Neural cell (in vitro differentiated cells): ENCODE measurements around the gene ELP4. TPM values are rescaled to one million over a fixed set of nuclear protein-coding genes. Genes with fewer than 3 reads are reported as not detected.

Source experiments
- H2AFZ ChIP-seq: fragments of 200-600, 300-800 bp; sonication (generic), shearing (Covaris generic); 2 replicates; pipeline ENCODE4 v1.6.0; 2014; ENCODE audit warnings: low read depth, mild to moderate bottlenecking, antibody characterized with exemption, low read length, moderate library complexity
- H3F3A ChIP-seq: fragments of 200-600 bp; shearing (Covaris generic); 2 replicates; pipeline ENCODE4 v1.6.1; 2016; ENCODE audit warnings: mild to moderate bottlenecking, moderate library complexity, mixed read lengths, antibody characterized with exemption, low read length; ENCODE audit not compliant: insufficient read depth, poor library complexity, severe bottlenecking
- H3K27ac ChIP-seq: fragments of 200-600, 300-800 bp; sonication (generic), shearing (Covaris generic); 2 replicates; pipeline ENCODE4 v1.5.1; 2014; ENCODE audit warnings: mild to moderate bottlenecking, low read length, moderate library complexity
- H3K27me3 ChIP-seq: fragments of 300-800, 200-600 bp; sonication (generic), shearing (Covaris generic); 2 replicates; pipeline ENCODE4 v1.6.0; 2014; ENCODE audit warnings: mild to moderate bottlenecking, low read depth, low read length, moderate library complexity; ENCODE audit not compliant: insufficient read depth
- H3K36me3 ChIP-seq: fragments of 300-800, 200-600 bp; sonication (generic), shearing (Covaris generic); 2 replicates; pipeline ENCODE4 v1.5.1; 2014; ENCODE audit warnings: mild to moderate bottlenecking, antibody characterized with exemption, low read length, moderate library complexity; ENCODE audit not compliant: insufficient read depth
- H3K4me2 ChIP-seq: fragments of 300-800, 200-600 bp; sonication (generic), shearing (Covaris generic); 2 replicates; pipeline ENCODE4 v1.6.0; 2014; ENCODE audit warnings: mild to moderate bottlenecking, low read length
- H3K4me3 ChIP-seq: fragments of 300-800, 200-600 bp; sonication (generic), shearing (Covaris generic); 2 replicates; pipeline ENCODE4 v1.5.1; 2014; ENCODE audit warnings: mild to moderate bottlenecking, low read length, moderate library complexity
- H3K79me2 ChIP-seq: fragments of 200-600 bp; shearing (Covaris generic); replicated peaks from 2 replicates; pipeline ENCODE4 v1.6.0; 2014; ENCODE audit warnings: mild to moderate bottlenecking, low read length, moderate library complexity; ENCODE audit not compliant: insufficient read depth
- H3K9ac ChIP-seq: fragments of 300-800, 200-600 bp; sonication (generic), shearing (Covaris generic); 2 replicates; pipeline ENCODE4 v1.6.1; 2016; ENCODE audit warnings: mild to moderate bottlenecking, low read length, mixed read lengths
- H3K9me2 ChIP-seq: fragments of 200-600 bp; shearing (Covaris generic); 2 replicates; pipeline ENCODE4 v1.6.1; 2016; ENCODE audit warnings: mild to moderate bottlenecking, low read length, mixed read lengths; ENCODE audit not compliant: insufficient read depth
- H3K9me3 ChIP-seq: fragments of 200-600, 300-800 bp; sonication (generic), shearing (Covaris generic); 2 replicates; pipeline ENCODE4 v1.6.1; 2016; ENCODE audit warnings: mild to moderate bottlenecking, mixed run types, low read length, moderate library complexity, mixed read lengths
- H4K20me1 ChIP-seq: fragments of 200-600 bp; shearing (Covaris generic); 2 replicates; pipeline ENCODE4 v1.6.1; 2016; ENCODE audit warnings: mild to moderate bottlenecking, mixed run types; ENCODE audit not compliant: insufficient read depth
- CTCF ChIP-seq: fragments of 450-650 bp; IDR thresholded peaks from 2 replicates; pipeline ENCODE4 v1.5.1; 2014; ENCODE audit warnings: antibody characterized with exemption, mild to moderate bottlenecking, moderate library complexity; ENCODE audit not compliant: poor library complexity, severe bottlenecking
- EZH2 ChIP-seq: fragments of 200-600, 300-800 bp; shearing (Covaris generic), sonication (generic); IDR thresholded peaks from 2 replicates; pipeline ENCODE4 v1.6.1; 2014; ENCODE audit warnings: antibody characterized with exemption, low read length, borderline replicate concordance, mild to moderate bottlenecking; ENCODE audit not compliant: insufficient read depth, poor library complexity, severe bottlenecking
- RAD21 ChIP-seq: fragments of 450-650 bp; conservative IDR thresholded peaks from 2 replicates; pipeline ENCODE4 v1.6.1; 2014; ENCODE audit warnings: antibody characterized with exemption, mild to moderate bottlenecking, moderate library complexity
- REST ChIP-seq: IDR thresholded peaks from 2 replicates; pipeline ENCODE4 v1.6.1; 2012; ENCODE audit warnings: borderline replicate concordance
- SMC3 ChIP-seq: fragments of 450-650 bp; conservative IDR thresholded peaks from 2 replicates; pipeline ENCODE4 v1.6.1; 2014; ENCODE audit warnings: antibody characterized with exemption, mild to moderate bottlenecking, moderate library complexity; ENCODE audit not compliant: poor library complexity
- polyA plus RNA-seq: library from polyadenylated mRNA; depleted of rRNA; stranded (reverse); fragments of >200 nt; gene quantifications from 2 replicates; pipeline ENCODE4 v1.2.3, GENCODE V29; 2014

ELP4 gene
- polyA plus RNA-seq, 1 donor from 2014 or later = 30.4 TPM

GRCh38 chr11:31794548-31794947 is 285.0 kb downstream of the ELP4 start:
- H3F3A ChIP-seq = no peaks in the 10 kb centered on the region
- H3K36me3 ChIP-seq = peaks cover 10% of the 10 kb centered on the region
- H3K27me3 ChIP-seq = no peaks in the 10 kb centered on the region
- H3K9me2 ChIP-seq = no peaks in the 10 kb centered on the region
- H3K9ac ChIP-seq = no peak overlapping the region
- no peaks in the 10 kb centered on the region for H3K9me3 ChIP-seq
- no peak overlapping the region for H3K27ac ChIP-seq
- no peaks in the 10 kb centered on the region for H3K79me2 ChIP-seq
- no peak overlapping the region for H3K4me2 ChIP-seq
- no peak overlapping the region for H2AFZ ChIP-seq
- no peak overlapping the region for H3K4me3 ChIP-seq
- TF ChIP-seq RAD21 = no peak
- no peak for TF ChIP-seq REST
- TF ChIP-seq EZH2 = no peak
- TF ChIP-seq SMC3 = no peak
- TF ChIP-seq CTCF = no peak
- H4K20me1 ChIP-seq = no peaks in the 10 kb centered on the region

GRCh38 chr11:31795706-31796498 is 286.3 kb downstream of the ELP4 start:
- Histone ChIP-seq H3K36me3 (peaks cover 12% of the 10 kb centered on the region), H3K9me3 (no peaks in the 10 kb centered on the region), H4K20me1 (no peaks in the 10 kb centered on the region)

More at GRCh38 chr11:31795706-31796498, 286.3 kb downstream of the ELP4 start:
- no peak overlapping the region for H3K4me2 ChIP-seq
- H3K9ac ChIP-seq = no peak overlapping the region
- H3K79me2 ChIP-seq = peaks cover 3% of the 10 kb centered on the region
- no peak overlapping the region for H3K4me3 ChIP-seq
- no peak for TF ChIP-seq CTCF
- H3K27ac ChIP-seq = no peak overlapping the region
- H3K27me3 ChIP-seq = no peaks in the 10 kb centered on the region
- no peaks in the 10 kb centered on the region for H3K9me2 ChIP-seq
- no peak overlapping the region for H2AFZ ChIP-seq
- H3F3A ChIP-seq = no peaks in the 10 kb centered on the region
